Hematopoietic multipotent progenitor cell treated with erythropoietin and hydrocortisone succinate and interleukin-3 and kit ligand, for 6 days (in vitro differentiated cells): Measurements from ENCODE around the gene BAHCC1.

ENCODE experiments used
- DNase-seq: peaks from one replicate; pipeline ENCODE4 v3.0.0-alpha.2; 2015

BAHCC1 gene

DNA sequence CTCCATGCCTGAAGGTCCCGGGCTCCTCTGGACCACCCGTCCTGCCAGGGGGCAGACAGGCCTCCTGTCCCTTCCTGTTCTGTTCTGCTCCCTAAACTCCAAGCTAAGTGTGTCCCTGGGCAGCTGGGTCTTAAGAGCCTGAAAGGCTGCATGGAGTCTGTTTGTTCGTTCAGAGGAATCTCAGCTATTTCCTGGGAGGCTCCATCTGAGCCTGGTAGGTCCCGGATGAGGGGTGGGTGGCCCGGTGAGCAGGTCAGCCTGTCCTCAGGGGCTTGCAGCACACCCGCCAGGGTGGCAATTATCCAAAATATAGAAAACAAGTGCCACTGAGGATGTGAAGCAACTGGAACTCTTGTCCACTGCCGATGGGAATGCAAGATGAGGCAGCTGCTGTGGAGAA lies 104.8 kb downstream of the BAHCC1 start:
- DNase-seq, result no peak

DNA sequence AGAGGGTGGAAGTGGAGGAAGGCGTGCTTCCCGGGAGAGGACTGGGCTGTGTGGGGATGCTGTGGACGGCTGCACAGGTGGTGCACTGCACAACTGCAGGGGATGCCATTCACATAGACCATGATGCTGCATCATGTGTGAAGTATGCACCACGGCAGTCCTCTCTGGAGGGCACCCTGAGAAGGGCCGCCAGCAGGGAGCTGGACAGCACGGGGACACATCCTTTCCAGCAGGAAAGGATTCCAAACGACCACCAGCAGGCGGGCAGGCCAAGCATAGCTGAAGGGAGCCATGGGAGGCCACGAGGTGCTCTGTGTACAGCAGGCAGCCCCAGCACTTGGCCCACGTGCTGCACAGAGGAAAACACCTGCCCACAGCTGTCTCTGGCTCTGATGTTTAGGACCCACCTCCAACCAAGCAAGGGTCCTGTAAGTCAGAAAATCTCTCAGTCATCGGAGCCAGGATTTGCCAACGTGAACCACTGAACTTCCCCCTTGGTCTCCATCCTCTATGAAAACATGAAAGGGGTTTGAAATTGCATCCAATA lies 107.3 kb downstream of the BAHCC1 start:
- DNase-seq, result no peak

DNA sequence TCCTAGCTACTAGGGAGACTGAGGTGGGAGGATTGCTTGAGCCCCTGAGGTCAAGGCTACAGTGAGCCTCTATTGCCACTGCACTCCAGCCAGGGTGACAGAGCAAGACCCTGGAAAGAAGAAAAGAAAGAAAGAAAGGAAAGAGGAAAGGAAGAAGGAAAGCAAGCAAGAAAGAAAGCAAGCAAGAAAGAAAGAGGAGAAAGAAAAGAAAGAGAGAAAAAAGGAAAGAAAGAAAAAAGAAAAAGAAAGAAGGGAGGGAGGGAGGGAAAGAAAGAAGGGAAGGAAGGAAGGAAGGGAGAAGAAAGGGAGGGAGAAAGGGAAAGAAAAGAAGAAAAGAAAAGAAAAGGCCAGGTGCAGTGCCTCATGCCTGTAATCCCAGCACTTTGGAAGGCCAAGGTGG lies 108.4 kb downstream of the BAHCC1 start:
- no peak for DNase-seq

DNA sequence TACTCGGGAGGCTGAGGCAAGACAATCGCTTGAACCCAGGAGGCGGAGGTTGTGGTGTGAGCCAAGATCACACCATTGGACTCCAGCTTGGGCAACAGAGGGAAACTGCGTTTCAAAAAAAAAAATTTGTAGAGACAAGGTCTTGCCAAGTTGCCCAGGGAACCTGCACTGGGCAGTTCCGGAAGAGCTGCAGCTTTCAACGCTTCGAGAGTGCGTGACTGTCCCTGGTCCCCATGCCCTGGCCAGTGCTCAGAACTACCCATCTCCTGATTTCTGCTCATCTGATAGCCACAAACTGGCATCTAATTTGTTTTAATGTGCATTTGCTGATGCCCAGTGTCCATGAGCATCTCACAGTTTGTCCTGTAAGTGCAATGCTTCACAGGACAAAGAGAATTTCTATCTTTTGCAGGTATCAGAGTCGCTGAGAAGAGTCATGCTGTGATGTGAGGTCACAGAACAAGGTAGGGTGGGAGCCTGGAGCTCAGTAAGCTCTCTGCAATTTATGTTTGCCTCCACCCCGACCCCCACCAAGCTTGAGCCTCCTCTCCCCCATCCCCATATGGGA lies 113.5 kb downstream of the BAHCC1 start:
- no peak for DNase-seq

DNA sequence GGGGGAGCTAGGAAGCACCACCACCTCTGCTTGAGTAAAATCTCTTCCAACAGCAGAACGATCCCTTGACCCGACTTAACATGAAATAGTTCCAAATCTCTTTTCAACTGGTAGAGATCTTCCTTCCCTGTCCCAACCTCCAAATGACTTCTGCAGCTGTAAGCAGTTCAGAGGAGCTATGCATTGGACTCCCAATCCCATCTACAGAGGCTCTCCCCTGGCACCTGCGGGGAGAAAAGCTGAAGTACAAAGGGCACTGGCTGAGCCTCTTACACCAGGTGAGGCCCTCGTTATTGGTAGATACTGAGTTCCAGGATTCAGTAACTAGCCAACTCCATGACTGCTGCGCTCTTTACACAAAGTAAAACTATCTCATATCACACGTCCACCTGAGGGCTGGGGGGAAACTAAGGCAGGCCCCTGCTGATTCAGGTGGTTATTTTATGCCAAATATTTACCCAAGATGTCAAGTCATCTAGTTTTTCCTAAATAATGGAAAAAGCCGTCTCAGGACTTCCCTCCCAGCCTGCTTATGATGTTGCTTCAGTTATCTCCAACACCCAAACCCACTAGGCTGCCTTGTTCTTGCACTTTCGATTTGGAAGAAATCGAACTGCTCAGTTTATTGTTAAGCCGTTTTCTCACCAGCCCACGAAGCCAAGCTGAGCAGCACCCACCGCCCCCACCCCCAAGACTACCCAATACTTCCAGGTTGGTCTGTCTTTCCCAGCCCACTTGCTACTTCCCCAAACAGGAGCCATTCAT lies 114.1 kb downstream of the BAHCC1 start:
- DNase-seq, result peak; percentile 56

DNA sequence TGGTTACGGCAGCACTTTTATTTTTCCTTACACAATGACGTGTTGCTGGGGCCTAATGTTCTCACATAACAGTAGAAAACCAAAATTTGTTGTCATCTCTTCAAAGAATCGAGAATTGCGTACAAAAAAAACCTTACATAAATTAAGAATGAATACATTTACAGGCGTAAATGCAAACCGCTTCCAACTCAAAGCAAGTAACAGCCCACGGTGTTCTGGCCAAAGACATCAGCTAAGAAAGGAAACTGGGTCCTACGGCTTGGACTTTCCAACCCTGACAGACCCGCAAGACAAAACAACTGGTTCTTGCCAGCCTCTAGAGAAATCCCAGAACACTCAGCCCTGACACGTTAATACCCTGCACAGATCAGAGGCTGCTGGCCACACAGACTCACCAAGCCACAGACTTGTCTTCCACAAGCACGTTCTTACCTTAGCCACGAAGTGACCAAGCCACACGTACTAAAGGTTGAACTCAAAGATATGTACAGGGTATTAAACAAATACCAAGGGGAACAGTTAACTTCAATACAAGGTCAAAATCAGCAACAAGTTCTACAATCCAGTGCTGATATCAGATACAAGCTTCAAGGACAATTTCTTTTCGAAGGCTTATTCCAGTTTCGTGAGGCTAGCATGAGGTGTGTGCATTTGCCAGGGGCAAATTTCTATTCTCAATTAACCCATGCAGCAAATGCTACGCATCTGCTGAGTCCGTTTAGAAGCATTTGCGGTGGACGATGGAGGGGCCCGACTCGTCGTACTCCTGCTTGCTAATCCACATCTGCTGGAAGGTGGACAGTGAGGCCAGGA lies 114.9 kb downstream of the BAHCC1 start:
- DNase-seq, result no peak

DNA sequence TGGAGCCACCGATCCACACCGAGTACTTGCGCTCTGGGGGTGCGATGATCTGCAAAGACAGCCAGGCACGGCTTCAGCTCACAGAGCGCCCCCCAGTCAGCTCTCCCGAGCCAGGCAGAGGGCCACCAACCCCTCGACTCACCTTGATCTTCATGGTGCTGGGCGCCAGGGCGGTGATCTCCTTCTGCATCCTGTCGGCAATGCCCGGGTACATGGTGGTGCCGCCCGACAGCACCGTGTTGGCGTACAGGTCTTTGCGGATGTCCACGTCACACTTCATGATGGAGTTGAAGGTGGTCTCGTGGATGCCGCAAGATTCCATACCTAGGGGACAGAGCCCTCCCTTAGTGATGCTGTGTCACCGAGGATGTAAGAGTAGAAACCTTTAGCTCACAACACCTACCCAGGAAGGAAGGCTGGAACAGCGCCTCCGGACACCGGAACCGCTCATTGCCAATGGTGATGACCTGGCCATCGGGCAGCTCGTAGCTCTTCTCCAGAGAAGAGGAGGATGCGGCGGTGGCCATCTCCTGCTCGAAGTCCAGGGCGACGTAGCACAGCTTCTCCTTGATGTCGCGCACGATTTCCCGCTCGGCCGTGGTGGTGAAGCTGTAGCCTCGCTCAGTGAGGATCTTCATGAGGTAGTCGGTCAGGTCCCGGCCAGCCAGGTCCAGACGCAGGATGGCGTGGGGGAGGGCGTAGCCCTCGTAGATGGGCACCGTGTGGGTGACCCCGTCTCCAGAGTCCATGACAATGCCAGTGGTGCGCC lies 115.7 kb downstream of the BAHCC1 start:
- DNase-seq, result no peak

DNA sequence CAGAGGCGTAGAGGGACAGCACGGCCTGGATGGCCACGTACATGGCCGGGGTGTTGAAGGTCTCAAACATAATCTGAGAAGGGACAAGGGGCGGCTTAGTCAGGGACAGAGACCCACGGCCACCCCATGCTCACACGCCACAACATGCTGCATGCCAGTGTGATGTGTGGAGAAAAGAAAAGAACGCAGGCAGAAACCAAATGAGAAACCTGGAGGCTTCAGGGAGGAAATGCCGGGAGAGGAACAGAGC lies 116.2 kb downstream of the BAHCC1 start:
- DNase-seq, result no peak

DNA sequence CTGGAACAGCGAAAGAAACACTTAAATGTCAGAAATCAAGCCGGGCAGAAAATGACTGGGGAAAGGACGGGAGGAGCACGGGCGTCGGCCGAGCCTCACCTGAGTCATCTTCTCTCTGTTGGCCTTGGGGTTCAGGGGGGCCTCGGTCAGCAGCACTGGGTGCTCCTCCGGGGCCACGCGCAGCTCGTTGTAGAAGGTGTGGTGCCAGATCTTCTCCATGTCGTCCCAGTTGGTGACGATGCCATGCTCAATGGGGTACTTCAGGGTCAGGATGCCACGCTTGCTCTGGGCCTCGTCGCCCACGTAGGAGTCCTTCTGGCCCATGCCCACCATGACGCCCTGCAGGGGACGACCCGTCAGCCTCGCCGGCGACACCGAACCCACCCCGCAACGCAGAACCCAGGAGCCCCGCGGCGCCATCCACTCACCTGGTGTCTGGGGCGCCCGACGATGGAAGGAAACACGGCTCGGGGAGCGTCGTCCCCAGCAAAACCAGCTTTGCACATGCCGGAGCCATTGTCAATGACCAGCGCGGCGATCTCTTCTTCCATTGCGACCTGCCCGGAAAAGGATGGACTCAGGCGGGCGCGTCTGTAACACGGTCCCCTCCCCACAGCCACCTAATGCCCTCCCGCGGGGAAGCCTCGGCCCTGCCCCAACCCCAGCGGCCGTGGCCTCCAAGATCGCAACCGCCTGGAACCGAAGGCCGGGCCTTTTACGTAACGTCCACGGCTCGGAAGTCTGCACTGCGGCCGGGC lies 116.7 kb downstream of the BAHCC1 start:
- DNase-seq, result peak; percentile 39

DNA sequence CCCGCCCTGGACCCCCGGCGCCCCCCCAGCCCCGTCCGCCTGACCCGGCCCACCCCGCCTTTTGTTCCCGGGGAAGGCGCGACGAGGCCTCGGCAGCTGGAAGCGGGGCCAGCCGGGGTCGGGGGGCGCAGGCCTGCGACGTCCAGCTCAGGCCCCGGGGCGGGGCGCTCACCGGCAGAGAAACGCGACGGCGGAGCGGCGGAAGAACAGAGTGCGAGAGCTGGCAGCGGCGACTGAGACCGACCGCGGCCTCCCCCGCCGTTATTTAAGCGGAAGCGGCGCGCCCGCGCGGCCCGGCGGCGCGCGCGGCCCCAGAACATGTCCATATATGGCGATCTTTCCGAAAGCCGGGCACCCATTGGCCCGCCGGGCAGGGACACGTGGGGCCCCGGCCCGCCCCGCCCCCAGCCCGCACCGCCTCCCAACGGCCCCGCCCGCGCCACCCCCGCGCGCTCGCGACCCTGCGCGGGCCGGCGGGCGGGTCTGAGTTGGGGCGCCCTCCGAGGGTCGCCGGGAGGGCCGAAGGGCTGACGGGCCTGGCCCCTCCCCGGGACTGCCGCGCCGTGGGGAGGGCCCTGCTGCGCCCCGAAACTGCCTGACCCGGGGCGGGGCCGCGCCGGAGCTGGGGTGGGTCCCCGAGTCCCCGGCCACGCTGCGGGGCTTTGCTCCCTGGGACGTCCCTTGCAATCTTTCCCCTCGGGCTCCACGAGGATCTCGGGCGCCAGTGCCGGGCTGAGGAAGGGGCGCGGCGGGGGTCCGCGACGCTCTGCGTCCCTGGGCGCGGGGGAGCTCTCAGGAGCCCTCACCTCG lies 117.5 kb downstream of the BAHCC1 start, which contains the start of gene ACTG1:
Gene ACTG1, minus strand, starts transcription at position 238 of the 810 bp plus-strand sequence. CDS start 445 bp downstream, outside the sequence.
- peak; percentile 93 for DNase-seq

DNA sequence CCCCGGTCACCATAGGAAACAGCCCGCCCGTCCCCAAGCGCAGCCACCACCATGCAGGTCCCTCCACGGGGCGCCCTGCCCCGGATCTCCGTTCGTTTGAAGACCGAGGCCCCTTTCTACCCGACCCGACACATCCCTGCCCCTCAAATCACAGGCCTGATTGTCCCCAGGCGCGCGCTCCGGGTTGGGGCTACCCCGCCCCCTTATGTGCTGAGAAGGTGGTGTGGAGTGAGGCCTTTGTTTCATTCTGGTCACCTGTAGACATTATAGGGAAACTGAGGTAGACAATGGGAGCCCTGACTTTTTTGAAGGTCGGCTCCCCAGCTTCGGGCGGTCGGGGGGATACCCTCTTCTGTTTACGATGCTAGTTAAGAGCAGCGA lies 118.1 kb downstream of the BAHCC1 start:
- DNase-seq, result peak; percentile 69

DNA sequence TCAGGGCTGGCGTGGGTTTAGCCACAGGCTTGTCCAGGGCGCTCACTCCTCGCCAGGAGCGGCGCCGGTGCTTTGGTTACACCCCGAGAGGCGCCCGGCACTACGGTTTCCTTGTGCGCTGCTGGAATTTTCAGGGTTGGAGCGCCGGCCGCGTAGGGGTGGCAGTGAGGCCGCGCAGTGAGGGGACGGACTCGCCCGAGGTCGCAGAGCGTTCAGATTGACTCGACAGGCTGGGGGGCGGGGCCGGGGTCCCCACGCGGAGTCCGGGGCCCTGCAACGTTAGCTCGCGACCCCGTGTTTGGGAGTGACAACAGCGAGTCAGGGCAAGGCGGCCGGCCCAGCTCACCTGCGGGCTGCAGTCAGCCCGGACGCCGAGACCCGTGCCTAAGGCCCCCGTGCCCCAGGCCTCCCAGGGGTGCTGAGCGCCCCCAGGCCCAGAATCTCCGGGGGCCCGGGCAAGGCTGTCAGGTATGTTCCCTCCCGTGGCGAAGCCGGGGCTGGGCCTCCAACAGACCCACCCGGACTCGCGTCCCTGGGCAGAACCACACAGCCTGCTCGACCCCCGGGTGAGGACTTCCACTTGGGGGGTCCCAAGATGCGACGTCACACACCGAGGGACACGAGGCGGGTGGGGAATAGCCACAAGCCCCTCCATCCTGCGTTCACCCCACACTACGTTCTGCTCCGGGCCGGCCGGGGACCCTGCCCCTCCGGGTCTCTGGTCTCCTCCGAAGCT lies 118.7 kb downstream of the BAHCC1 start:
- peak; percentile 61 for DNase-seq

DNA sequence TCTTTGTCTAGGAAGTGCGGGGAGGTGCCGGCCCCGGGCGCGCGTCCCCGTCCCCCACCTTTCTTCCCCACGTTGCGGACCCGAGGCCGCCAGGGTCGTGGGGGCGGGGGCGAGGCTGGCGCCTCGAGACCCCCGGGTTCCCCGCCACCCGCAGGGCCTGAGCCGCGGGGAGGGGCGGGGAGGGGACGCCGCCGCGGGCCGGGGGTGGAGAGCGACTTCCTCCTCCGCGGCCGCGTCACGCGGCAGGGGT lies 119.2 kb downstream of the BAHCC1 start:
- no peak for DNase-seq

DNA sequence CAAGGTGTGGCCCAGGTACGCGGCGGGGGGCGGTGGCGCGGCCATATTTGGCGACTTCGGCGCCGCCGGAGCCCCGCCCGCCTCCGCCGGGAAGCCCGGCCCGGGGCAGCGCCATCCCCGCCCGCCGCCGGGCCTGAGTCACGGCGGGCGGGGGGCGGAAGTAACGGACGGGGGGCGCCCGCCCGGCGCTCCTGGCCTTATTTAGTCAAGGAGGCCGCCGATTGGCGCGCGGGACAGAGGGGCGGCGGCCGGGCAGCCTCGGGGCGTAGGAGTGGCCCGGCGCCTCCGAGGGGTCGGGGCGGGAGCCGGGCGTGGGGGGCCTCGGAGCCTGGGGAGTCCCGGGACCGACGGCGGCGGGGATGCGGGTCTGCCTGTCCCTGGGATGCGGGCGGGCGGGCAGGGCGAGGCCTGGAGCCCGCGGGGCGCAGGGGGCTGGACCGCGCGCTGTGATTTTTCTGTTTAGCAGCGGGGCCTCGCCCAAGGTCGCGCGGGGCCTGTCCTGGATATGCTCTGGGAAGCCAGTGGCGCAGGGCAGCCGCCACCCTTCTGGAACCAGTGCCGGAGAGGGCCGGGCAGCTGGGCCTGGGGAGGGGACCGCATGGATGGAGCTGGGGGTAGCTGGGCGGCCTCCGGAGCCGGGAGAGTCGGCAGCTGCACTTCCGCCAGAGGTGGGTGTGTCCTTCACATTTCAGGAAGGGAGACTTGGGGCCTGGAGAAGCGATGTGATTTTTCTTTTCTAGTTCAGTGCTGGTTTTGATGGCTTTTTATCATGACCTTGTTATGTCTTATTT lies 119.7 kb downstream of the BAHCC1 start:
- no peak for DNase-seq

DNA sequence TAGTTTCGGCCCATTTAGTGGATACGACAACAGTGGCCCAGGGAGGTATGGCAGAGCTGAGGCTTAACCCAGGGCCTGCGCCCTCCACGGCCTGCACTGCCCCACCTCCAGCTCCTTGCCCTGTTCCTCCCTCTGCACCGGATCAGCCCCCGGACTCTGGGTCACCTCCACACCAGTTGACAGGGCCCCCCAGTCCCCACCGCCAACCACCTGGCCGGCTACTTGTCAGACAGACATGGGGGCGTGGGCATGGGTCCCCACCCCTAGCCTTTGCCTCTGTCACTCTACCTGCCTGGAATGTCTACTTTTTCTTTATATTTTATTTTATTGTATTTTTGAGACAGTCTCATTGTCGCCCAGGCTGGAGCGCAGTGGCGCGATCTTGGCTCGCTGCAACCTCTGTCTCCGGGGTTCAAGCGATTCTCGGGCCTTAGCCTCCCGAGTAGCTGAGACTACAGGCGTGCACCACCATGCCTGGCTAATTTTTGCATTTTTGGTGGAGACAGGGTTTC lies 120.3 kb downstream of the BAHCC1 start:
- no peak for DNase-seq
